ENCODE results near the gene REEP3.

GRCh38 chr10:63585041-63585440 lies 63.8 kb downstream of the REEP3 start:
- TF ChIP-seq, protein P1, sequence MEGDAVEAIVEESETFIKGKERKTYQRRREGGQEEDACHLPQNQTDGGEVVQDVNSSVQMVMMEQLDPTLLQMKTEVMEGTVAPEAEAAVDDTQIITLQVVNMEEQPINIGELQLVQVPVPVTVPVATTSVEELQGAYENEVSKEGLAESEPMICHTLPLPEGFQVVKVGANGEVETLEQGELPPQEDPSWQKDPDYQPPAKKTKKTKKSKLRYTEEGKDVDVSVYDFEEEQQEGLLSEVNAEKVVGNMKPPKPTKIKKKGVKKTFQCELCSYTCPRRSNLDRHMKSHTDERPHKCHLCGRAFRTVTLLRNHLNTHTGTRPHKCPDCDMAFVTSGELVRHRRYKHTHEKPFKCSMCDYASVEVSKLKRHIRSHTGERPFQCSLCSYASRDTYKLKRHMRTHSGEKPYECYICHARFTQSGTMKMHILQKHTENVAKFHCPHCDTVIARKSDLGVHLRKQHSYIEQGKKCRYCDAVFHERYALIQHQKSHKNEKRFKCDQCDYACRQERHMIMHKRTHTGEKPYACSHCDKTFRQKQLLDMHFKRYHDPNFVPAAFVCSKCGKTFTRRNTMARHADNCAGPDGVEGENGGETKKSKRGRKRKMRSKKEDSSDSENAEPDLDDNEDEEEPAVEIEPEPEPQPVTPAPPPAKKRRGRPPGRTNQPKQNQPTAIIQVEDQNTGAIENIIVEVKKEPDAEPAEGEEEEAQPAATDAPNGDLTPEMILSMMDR (IDR thresholded peaks at IDR 0.05) = no peak
- TF ChIP-seq POLR2A (IDR thresholded peaks at IDR 0.05; ENCODE audit: low read depth) = no peak

Measured in esophagus muscularis mucosa (tissue), 3 donors.